Measurements from ENCODE around the gene PTPRM.

DNA sequence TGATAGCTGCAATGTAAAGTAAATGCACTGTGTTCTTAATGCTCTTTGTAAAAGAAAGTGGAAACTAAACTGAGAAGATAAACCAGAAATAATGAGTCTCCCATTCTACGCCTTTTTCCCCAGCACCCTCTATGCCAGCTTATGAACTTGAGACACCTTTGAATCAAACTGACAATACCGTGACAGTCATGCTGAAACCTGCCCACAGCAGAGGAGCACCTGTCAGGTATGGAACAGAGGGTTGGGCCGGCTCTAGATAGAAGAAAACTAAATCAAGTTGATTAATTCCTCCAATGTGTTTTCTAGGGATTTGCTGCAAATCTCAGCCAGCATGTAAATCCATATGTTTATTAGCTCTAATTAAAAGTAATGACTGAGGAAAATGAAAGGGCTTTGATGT, 521.5 kb downstream of the PTPRM start:
- TF ChIP-seq, protein P1, sequence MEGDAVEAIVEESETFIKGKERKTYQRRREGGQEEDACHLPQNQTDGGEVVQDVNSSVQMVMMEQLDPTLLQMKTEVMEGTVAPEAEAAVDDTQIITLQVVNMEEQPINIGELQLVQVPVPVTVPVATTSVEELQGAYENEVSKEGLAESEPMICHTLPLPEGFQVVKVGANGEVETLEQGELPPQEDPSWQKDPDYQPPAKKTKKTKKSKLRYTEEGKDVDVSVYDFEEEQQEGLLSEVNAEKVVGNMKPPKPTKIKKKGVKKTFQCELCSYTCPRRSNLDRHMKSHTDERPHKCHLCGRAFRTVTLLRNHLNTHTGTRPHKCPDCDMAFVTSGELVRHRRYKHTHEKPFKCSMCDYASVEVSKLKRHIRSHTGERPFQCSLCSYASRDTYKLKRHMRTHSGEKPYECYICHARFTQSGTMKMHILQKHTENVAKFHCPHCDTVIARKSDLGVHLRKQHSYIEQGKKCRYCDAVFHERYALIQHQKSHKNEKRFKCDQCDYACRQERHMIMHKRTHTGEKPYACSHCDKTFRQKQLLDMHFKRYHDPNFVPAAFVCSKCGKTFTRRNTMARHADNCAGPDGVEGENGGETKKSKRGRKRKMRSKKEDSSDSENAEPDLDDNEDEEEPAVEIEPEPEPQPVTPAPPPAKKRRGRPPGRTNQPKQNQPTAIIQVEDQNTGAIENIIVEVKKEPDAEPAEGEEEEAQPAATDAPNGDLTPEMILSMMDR (IDR thresholded peaks at IDR 0.05; ENCODE audit: low read depth, low read length): no peak
- no peak for TF ChIP-seq POLR2A (IDR thresholded peaks at IDR 0.05; ENCODE audit: extremely low read depth, insufficient read length)
